K562 (cell line): ENCODE data around the gene ACSL5. TPM values are rescaled to one million over a fixed set of nuclear protein-coding genes. Genes with fewer than 3 reads are reported as not detected.

Source experiments
- ATAC-seq: fragments of 200-7000 bp; cut with Tn5 transposase; 3 replicates; pipeline ENCODE4 v1.9.1; 2020; ENCODE audit warnings: moderate library complexity
- BruUV-seq: library from RNA; stranded (reverse); fragments of 400-500 nt; replicated peaks from 2 replicates; lab custom pipeline; 2021; lab: Mats Ljungman, UMichigan
- CTCF ChIA-PET: fragments of 300-600 bp; formaldehyde crosslinking; extraction: SDS; loops from one replicate; lab custom pipeline; 2021; ENCODE audit warnings: low intra/inter-chr PET ratio; lab: Yijun Ruan, JAX
- POLR2A ChIA-PET: fragments of 300-600, 350-650 bp; sonication (Branson Sonifier 250); formaldehyde crosslinking; extraction: SDS; loops from one replicate; lab custom pipeline; 2021; ENCODE audit warnings: antibody characterized with exemption, inconsistent platforms; lab: Yijun Ruan, JAX
- DNase-seq, 4 experiments: peaks; one replicate each; pipeline versions ENCODE4 v3.0.0 to v3.0.0-alpha.2; 2011 to 2018; ENCODE audit warnings: low spot score in 3 of 4, mixed read lengths in 3 of 4; ENCODE audit errors: extremely low read depth in 1 of 4
- FAIRE-seq: peaks from 2 replicates; lab custom pipeline; 2011; peaks lifted over from hg19 to GRCh38; lab: Jason Lieb, UNC
- H2AFZ ChIP-seq: 2 replicates; pipeline ENCODE4 v1.6.0; 2011; ENCODE audit warnings: low read depth, low read length, control low read depth, inconsistent platforms
- H3K27ac ChIP-seq: fragments of 200-600 bp; 3 replicates; pipeline ENCODE4 v1.8.0; 2011; ENCODE audit warnings: low read depth, mild to moderate bottlenecking, control low read depth, inconsistent platforms, low read length, moderate library complexity, mixed read lengths; ENCODE audit errors: extremely low read depth
- H3K27me3 ChIP-seq, 2 experiments: fragments of 300-600 bp in 1 of 2; 2 replicates in 1 of 2; 3 replicates in 1 of 2; pipeline versions ENCODE4 v1.6.0 to v1.8.0; 2011; ENCODE audit warnings: inconsistent platforms in 2 of 2, low read length in 2 of 2, mild to moderate bottlenecking in 1 of 2, mixed read lengths in 1 of 2, moderate library complexity in 1 of 2; ENCODE audit not compliant: control insufficient read depth in 2 of 2, insufficient read depth in 2 of 2
- H3K36me3 ChIP-seq: fragments of 300-600 bp; 3 replicates; pipeline ENCODE4 v1.8.0; 2011; ENCODE audit warnings: mild to moderate bottlenecking, low read length, inconsistent platforms; ENCODE audit not compliant: control insufficient read depth, insufficient read depth
- H3K4me1 ChIP-seq, 2 experiments: fragments of 200-600 bp in 1 of 2; replicated peaks in 1 of 2; 2 replicates in 1 of 2; 3 replicates in 1 of 2; pipeline versions ENCODE4 v1.5.1 to v1.8.0; 2011; ENCODE audit warnings: inconsistent platforms in 2 of 2, low read length in 2 of 2, mild to moderate bottlenecking in 1 of 2, mixed read lengths in 1 of 2, moderate library complexity in 1 of 2; ENCODE audit not compliant: control insufficient read depth in 2 of 2, insufficient read depth in 2 of 2
- H3K4me2 ChIP-seq: 2 replicates; pipeline ENCODE4 v1.6.1; 2011; ENCODE audit warnings: low read length, control low read depth, inconsistent platforms, mixed read lengths; ENCODE audit not compliant: insufficient read depth
- H3K4me3 ChIP-seq: fragments of 200-600 bp; sonication (generic), shearing (Covaris generic); 2 replicates; pipeline ENCODE4 v1.5.1; 2016; ENCODE audit warnings: control low read depth, inconsistent platforms
- H3K79me2 ChIP-seq: fragments of 200-600 bp; 3 replicates; pipeline ENCODE4 v1.8.0; 2011; ENCODE audit warnings: low read length, inconsistent platforms; ENCODE audit not compliant: control insufficient read depth, insufficient read depth
- H3K9ac ChIP-seq, 2 experiments: 2 replicates each; pipeline versions ENCODE4 v1.6.0 to v1.6.1; 2011; ENCODE audit warnings: low read depth in 2 of 2, low read length in 2 of 2, control low read depth in 1 of 2, inconsistent platforms in 1 of 2, mild to moderate bottlenecking in 1 of 2, mixed read lengths in 1 of 2; ENCODE audit not compliant: insufficient read depth in 1 of 2
- H3K9me1 ChIP-seq: one replicate; pipeline ENCODE4 v1.6.0; 2011; ENCODE audit warnings: inconsistent platforms, mild to moderate bottlenecking, low read length, moderate library complexity; ENCODE audit not compliant: control insufficient read depth, insufficient read depth
- H3K9me3 ChIP-seq: replicated peaks from 2 replicates; pipeline ENCODE4 v1.5.1; 2011; ENCODE audit warnings: low read depth, low read length, inconsistent platforms; ENCODE audit not compliant: control insufficient read depth, insufficient read depth
- H4K20me1 ChIP-seq: replicated peaks from 2 replicates; pipeline ENCODE4 v1.6.1; 2011; ENCODE audit warnings: low read length, inconsistent platforms, mixed read lengths; ENCODE audit not compliant: control insufficient read depth, insufficient read depth
- RBM34 ChIP-seq: fragments of 200-400 bp; formaldehyde crosslinking; IDR thresholded peaks from 2 replicates; pipeline ENCODE4 v1.6.1; 2018; ENCODE audit warnings: low read length, borderline replicate concordance; ENCODE audit not compliant: insufficient read depth
- RCOR1 ChIP-seq, 2 experiments: IDR thresholded peaks; 2 replicates each; pipeline ENCODE4 v1.6.1; 2012; ENCODE audit warnings: low read depth in 2 of 2, low read length in 2 of 2, borderline replicate concordance in 1 of 2, improper control_type of control experiment in 1 of 2
- TAF9B ChIP-seq: fragments of 450-650 bp; IDR thresholded peaks from 2 replicates; pipeline ENCODE4 v1.6.1; 2018; ENCODE audit warnings: mild to moderate bottlenecking; ENCODE audit not compliant: partially characterized antibody
- ZNF316 ChIP-seq: fragments of 450-650 bp; IDR thresholded peaks from 2 replicates; pipeline ENCODE4 v1.6.1; 2016
- WGBS: fragments of 100-300 bp; shearing (Covaris generic); methylation state at CpG from one replicate; pipeline ENCODE4 v1.1.6; 2016; ENCODE audit warnings: low coverage, mixed read lengths; ENCODE audit not compliant: insufficient coverage; ENCODE audit errors: missing lambda C conversion rate; 5-methylcytosine and 5-hydroxymethylcytosine counted together
- in situ Hi-C: fragments of 300-500 bp; cut with MboI; formaldehyde crosslinking; loops from 4 replicates; pipeline ENCODE4 v1.15.0; 2018; ENCODE audit warnings: inconsistent platforms, mixed read lengths
- intact Hi-C: fragments of 100-400 bp; cut with micrococcal nuclease; formaldehyde crosslinking; loops from 2 replicates; pipeline ENCODE4 v1.14.2; 2022
- polyA plus RNA-seq, 8 experiments: library from polyadenylated mRNA; depleted of rRNA in 4 of 8; stranded (reverse) in 5 of 8; unstranded in 3 of 8; fragments of >200 nt; fragmentation: Nextera tagmentation in 2 of 8; fragmentation: Illumina TruSeq in 1 of 8; extraction: Ambion mirVana in 2 of 8; extraction: Trizol in 1 of 8; gene quantifications; 2 replicates each; pipeline versions ENCODE4 v1.2.1 to v1.2.3, GENCODE V29; 2011 to 2014; ENCODE audit warnings: inconsistent platforms in 1 of 8, missing spikeins in 1 of 8
- total RNA-seq, 7 experiments: library from RNA; depleted of rRNA in 6 of 7; stranded (reverse); fragments of >200 nt in 6 of 7; fragmentation: Illumina TruSeq in 2 of 7; extraction: Trizol in 2 of 7; gene quantifications; 2 replicates each; pipeline versions ENCODE4 v1.2.1 to v1.2.3, GENCODE V29; 2011 to 2021; ENCODE audit warnings: low replicate concordance in 1 of 7
- TF ChIP-seq, protein P1 (sequence below), 2 experiments: fragments of 450-650 bp; formaldehyde crosslinking in 1 of 2; IDR thresholded peaks; 2 replicates each; pipeline versions ENCODE4 v1.4.0 to v1.6.1; 2014 to 2020; ENCODE audit warnings: mild to moderate bottlenecking in 2 of 2, borderline replicate concordance in 1 of 2, low read depth in 1 of 2
- TF ChIP-seq, protein P2 (sequence below): fragments of 450-650 bp; formaldehyde crosslinking; IDR thresholded peaks from 2 replicates; pipeline ENCODE4 v1.4.0; 2020; ENCODE audit warnings: mild to moderate bottlenecking, moderate library complexity

Gene ACSL5
- total and polyA plus RNA-seq, 9 of the 15 experiments (the other 6 are each of a cell fraction or from before 2014, with no cell fraction given) = 0.19 to 1.4 (median 0.55) TPM

DNA sequence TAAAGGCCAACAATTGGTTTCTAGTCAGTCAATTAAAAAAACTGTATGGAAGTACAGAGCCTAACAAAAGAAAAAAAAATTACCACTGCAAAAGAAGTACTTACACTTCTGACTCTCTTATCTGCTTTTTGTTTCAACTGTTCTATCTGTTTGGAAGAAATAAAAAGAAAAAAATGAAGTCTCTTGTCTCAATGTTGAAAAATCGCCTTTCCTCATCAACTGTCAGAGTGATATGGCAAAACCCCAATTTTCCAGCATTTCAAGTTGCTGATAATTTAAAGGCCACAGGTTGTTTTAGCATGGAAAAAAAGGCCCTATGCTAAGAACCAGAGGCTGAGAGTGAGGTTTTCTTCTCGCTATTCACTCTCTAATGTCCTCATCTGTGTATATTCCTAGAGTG is 59.2 kb downstream of the ACSL5 start (continued):
- no peak for TF ChIP-seq ZNF316
- TF ChIP-seq TAF9B = no peak
- no peak for TF ChIP-seq RCOR1 (IDR thresholded peaks at IDR 0.05; ENCODE audit: borderline replicate concordance in 1 of 2, low read depth in 2 of 2, low read length in 2 of 2)

GRCh38 chr10:112434988-112435619 is 61.2 kb downstream of the ACSL5 start:
- Histone ChIP-seq H3K4me2 (no peak overlapping the region), H3K9me3 (no peaks in the 10 kb centered on the region), H3K4me3 (no peak overlapping the region), H2AFZ (no peak overlapping the region), H3K27me3 (no peaks in the 10 kb centered on the region), H3K4me1 (no peaks in the 10 kb centered on the region), H3K36me3 (peaks cover 66% of the 10 kb centered on the region; the same call in 2 of the 3 replicates), H3K9ac (no peak overlapping the region), H4K20me1 (no peaks in the 10 kb centered on the region), H3K27ac (no peak overlapping the region), H3K9me1 (no peaks in the 10 kb centered on the region), H3K79me2 (no peaks in the 10 kb centered on the region)
- peak in 1 of 4 experiments; percentile 24 for DNase-seq
- POLR2A ChIA-PET = interaction anchor here (0.5 to 1.1 kb wide), 4 partner anchors 10 to 1042 kb away, joined by 3 read pairs; no protein-coding TSS in a partner anchor
- 67% methylated on average over 2 of the region's 2 CpGs for WGBS
- in situ Hi-C loops = no loop called here
- CTCF ChIA-PET = interaction anchor here (1.7 to 2.6 kb wide), 2 partner anchors 114 to 295 kb away, joined by 11 read pairs; no protein-coding TSS in a partner anchor
- intact Hi-C loops = loop anchor here (1.0 to 2.0 kb wide), 2 partner anchors 38 to 114 kb away; no protein-coding TSS in a partner anchor
- no peak for ATAC-seq
- FAIRE-seq = peak; percentile 56
- BruUV-seq = no TSS peak
- TF ChIP-seq, protein P1, sequence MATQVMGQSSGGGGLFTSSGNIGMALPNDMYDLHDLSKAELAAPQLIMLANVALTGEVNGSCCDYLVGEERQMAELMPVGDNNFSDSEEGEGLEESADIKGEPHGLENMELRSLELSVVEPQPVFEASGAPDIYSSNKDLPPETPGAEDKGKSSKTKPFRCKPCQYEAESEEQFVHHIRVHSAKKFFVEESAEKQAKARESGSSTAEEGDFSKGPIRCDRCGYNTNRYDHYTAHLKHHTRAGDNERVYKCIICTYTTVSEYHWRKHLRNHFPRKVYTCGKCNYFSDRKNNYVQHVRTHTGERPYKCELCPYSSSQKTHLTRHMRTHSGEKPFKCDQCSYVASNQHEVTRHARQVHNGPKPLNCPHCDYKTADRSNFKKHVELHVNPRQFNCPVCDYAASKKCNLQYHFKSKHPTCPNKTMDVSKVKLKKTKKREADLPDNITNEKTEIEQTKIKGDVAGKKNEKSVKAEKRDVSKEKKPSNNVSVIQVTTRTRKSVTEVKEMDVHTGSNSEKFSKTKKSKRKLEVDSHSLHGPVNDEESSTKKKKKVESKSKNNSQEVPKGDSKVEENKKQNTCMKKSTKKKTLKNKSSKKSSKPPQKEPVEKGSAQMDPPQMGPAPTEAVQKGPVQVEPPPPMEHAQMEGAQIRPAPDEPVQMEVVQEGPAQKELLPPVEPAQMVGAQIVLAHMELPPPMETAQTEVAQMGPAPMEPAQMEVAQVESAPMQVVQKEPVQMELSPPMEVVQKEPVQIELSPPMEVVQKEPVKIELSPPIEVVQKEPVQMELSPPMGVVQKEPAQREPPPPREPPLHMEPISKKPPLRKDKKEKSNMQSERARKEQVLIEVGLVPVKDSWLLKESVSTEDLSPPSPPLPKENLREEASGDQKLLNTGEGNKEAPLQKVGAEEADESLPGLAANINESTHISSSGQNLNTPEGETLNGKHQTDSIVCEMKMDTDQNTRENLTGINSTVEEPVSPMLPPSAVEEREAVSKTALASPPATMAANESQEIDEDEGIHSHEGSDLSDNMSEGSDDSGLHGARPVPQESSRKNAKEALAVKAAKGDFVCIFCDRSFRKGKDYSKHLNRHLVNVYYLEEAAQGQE (IDR thresholded peaks at IDR 0.05; ENCODE audit: borderline replicate concordance) = peak; percentile 46; the same call in 1 of the 2 replicates
- TF ChIP-seq, protein P1 (CRISPR knock-in tag; IDR thresholded peaks at IDR 0.05; ENCODE audit: low read depth) = no peak
- TF ChIP-seq, protein P2, sequence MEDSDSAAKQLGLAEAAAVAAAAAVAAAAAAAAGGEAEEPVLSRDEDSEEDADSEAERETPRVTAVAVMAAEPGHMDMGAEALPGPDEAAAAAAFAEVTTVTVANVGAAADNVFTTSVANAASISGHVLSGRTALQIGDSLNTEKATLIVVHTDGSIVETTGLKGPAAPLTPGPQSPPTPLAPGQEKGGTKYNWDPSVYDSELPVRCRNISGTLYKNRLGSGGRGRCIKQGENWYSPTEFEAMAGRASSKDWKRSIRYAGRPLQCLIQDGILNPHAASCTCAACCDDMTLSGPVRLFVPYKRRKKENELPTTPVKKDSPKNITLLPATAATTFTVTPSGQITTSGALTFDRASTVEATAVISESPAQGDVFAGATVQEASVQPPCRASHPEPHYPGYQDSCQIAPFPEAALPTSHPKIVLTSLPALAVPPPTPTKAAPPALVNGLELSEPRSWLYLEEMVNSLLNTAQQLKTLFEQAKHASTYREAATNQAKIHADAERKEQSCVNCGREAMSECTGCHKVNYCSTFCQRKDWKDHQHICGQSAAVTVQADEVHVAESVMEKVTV = peak; percentile 49; the same call in 1 of the 2 replicates
- no peak for TF ChIP-seq RBM34
